HG03565 (cell line): ENCODE measurements around the gene SYCN.
"Not testable (repeated sequence)": the region's sequence is repeated elsewhere in the genome, so short reads cannot be mapped to it uniquely, and the experiment has no call there.

Experiments used
- ATAC-seq: cut with Tn5 transposase; IDR thresholded peaks from one replicate; pipeline ENCODE4 v1.9.1; 2021; ENCODE audit warnings: mild to moderate bottlenecking, moderate library complexity; ENCODE audit not compliant: unreplicated experiment

The SYCN gene

DNA sequence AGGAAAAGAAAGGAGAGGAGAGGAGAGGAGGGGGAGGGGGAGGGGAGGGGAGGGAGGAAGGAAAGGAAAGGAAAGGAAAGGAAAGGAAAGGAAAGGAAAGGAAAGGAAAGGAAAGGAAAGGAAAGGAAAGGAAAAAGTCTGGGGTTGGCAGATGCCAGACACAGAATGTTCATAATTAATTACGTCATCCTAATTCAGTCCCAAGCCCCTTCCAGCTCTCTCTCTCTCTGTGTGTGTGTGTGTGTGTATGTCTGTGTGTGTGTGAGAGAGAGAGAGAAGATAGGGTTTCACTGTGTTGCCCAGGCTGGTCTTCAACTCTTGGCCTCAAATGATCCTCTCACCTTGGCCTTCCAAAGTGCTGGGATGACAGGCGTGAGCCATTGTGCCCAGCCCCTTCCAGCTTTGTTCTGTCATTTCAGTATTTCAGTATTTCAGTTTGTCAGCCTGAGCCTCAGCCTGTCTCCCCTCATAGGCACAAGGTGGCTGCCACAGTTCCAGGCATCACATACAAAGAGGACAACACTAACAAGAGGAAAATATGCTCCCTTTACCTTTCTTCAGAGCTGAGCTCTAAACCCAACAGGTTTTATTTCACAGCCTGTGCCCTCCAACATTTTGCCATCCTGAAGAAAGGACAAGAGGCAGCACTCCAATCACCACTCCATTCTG is 26.2 kb upstream of the SYCN start:
- no peak for ATAC-seq

DNA sequence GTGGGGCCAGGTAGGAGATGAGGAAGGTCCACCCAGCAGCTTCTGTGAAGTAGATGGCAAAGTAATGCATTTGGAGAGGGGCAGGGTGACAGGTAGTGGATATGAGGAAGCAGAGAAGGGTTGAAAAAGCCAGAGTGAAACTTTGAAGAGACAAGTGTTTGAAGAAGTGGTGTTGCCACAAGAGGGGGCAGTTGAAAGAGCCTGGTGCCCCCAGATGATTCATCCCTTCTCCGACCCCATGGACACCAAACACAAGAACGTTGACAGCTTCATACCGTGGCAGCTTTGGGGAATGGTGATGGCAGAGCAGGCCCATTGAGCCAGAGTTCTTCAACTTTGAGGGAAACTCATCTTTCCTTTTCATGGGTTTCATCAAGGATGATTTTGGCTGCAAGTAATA is 20.8 kb upstream of the SYCN start:
- ATAC-seq, result no peak

DNA sequence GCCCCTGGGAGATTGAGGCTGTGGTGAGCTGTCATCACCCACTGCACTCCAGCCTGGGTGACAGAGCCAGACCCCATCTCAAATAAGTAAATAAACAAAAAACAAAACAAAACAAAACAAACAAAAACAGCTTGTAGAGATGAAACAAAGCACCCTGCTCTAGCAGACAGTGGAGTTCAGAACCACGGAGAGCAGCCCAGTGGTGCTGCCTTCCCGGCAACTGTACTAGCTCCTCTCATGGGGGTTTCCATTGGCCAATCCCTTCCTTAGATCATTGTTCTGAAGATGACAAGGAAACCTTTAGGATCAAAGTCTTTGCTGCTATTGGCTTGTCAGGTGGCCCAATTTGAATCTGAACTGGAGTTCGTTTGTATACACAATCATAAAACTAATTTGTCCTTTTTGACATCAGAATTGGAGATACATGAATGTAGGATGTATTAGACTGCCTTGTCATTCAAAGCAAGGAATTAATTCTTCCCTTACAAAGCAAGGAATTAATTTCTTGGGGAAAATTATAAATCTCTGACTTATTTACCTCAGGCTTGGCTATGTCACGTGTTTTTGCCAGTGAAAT is 19.7 kb upstream of the SYCN start:
- ATAC-seq, result no peak

DNA sequence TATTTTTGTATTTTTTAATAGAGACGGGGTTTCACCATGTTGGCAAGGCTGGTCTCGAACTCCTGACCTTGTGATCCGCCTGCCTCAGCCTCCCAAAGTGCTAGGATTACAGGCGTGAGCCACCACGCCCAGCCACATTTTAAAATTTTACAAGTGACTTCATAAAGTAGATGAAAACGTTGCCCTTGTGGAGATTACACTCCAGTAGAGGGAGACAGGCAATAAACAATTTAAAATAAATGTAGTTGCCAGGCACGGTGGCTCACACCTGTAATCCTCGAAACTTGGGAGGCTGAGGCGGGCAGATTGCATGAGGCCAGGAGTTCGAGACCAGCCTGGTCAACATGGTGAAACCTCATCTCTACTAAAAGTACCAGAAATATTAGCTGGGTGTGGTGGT is 15.0 kb upstream of the SYCN start:
- not testable (repeated sequence) for ATAC-seq

DNA sequence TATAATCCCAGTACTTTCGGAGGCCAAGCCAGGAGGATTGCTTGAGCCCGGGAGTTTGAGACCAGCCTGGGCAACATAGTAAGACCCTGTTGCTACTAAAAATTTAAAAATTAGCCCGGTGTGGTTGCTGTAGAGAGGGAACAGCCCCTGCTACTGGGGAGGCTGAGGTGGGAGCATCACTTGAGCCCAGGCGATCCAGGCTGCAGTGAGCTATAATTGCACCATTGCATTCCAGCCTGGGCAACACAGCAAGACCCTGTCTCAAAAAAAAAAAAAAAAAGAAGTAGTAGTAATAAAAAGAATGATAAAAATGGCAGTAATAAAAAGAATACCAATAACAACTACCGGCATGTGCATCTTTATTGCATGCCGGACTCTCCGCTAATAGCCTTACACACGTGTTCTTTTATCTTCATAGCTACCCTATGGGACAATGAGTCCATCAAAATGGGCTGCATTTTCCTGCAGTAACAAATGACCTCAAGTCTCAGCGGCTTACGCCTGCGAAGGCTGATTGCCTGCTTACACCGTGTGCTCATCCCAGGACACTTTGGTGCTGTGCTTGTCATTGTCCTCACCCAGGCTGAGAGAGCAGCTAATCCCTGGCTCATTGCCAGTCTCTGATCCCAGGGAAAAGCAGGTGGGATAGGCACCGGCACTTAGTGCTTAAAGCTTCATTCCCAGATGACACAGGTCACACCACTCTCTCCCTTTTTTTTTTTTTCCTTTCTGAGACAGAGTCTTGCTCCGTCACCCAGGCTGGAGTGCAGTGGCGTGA is 14.4 kb upstream of the SYCN start:
- no peak for ATAC-seq

DNA sequence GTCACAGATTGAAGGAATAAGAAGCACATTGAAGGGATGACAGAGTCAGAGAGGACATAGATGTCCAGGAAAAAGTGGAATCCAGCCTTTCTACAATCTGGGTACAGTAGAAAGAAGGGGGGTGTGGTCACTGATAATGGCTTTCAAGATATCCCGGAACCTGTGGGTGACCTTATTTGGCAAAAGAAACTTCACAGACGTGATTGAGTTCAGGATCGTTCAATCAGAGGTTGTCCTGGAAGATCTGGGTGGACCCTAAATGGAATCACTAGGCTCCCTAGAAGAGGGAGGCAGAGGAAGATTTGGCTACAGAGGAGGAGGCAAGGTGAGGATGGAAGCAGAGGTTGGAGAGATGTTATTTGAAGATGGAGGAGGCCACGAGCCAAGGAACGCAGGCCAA is 13.0 kb upstream of the SYCN start:
- ATAC-seq, result no peak

DNA sequence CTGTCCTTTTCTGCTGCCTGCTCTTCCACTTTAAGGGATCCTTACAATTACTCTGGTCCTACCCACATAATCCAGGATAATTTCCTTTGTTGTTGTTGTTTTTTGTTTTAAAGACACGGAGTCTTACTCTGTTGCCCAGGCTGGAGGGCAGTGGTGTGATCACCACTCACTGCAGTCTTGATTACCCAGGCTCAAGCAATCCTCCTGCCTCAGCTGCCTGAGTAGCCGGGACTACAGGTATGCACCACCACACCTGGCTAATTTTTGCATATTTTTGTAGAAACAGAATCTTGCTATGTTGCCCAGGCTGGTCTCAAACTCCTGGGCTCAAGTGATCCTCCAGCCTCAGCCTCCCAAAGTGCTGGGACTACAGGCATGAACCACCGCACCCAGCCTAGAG is 11.3 kb upstream of the SYCN start:
- ATAC-seq, result not testable (repeated sequence)

DNA sequence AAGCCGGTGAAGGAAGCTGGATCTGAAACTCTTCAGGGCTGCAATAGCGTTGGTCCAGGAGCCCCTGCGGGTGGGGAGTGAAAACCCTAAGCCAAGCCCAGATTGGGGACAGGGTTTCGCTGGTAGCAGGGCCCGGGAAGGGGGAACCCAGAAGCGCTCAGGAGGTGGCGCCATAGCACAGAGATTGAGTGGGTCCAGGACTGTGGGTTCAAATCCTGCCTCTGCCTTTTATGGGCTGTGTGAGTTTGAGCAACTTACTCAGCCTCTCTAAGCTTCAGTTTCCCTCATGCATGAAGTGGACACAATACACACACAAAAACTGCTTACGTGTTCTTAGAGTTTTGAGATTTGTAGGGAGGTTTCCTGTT is 8.3 kb upstream of the SYCN start:
- no peak for ATAC-seq

DNA sequence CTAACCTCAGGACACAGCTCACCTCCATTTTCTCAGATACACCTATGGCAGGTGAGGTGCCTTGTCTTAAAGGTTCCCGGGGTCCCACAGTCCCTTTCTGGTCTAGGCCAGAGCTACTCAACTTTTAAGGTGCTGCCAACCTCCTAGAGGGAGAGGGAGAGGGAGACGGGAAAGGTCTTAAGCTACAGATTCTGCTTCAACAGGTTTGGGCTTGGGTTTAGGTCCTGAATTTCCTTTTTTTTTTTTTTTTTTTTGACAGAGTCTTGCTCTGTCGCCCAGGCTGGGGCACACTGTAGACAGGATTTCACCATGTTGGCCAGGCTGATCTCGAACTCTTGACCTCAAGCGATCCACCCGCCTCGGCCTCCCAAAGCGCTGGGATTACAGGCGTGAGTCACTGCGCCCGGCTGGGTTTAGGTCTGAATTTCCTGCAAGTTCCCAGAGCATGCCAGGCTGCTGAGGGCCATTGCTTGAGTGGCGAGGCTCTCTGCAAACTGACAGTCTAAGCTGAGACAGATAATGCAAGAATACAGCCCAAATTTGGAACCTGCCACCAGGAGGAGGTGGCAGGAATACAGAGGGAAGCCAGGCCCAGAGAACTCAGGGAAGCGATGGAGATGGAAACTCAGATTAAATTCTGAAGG is 7.8 kb upstream of the SYCN start:
- ATAC-seq, result no peak

DNA sequence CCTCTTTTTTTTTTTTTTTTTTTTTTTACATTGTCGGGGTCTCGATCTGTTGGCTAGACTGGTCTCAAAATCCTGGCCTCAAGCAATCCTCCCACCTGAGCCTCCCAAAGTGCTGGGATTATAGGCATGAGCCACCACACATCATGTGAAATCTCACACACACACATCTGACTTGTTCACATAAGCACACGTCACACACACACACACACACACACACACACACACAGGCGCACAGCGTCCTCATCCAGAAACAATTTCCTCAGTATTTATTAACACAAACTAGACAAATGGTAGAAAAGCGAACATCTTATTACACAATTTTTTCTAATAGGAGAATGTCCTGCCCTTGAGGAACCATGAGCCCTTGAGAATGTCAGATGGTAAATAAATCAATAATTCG is 5.1 kb upstream of the SYCN start:
- ATAC-seq, result no peak

DNA sequence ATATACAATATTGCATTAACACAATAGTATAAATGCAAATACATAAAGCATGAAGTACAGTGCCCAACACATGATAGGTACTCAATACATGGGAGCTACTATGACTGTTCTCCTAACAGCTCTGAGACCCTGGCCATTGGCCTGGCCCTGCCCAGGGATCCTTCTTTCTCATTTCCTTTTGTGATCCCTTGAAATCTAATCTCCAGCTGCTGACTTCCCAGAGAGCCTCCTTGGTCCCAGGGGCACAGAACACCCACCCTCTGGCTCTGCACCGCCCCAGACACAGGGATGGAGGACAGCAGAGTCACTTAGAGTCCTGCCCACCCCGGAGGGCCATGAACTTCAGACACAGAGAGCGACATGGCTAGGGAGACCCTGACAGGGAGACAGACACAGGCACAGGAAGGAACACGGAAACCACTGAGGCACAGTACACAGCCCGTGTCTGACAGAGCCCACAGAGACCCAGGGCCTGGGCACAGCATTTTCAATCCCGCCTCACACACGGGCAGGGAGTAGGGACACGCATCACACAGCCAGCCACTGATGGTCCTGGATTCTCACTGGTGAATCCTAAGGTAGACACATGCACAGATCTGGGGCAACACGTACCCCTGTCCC is 4.2 kb upstream of the SYCN start:
- no peak for ATAC-seq

DNA sequence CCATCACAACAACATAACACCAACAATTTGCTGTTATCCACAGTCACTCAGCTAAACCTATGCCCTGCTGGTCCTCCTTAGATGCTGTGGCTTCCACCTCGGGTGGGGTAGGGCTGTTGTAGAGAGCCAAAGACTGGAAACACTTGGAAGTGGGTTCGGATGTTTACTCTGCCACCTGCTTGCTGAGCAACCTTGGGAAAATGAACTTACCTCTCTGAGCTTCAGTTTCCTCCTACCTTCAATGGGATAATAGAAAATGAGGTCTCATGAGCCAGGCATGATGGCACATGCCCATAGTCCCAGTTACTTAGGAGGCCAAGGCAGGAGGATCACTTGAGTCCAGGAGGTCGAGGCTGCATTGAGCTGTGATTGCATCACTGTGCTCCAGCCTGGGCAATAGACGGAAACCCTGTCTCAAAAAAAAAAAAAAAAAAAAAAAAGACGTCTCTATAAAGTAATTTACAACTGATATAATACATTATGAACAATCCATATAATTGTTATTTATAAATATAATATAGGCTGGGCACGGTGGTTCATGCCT is 3.3 kb upstream of the SYCN start:
- no peak for ATAC-seq

DNA sequence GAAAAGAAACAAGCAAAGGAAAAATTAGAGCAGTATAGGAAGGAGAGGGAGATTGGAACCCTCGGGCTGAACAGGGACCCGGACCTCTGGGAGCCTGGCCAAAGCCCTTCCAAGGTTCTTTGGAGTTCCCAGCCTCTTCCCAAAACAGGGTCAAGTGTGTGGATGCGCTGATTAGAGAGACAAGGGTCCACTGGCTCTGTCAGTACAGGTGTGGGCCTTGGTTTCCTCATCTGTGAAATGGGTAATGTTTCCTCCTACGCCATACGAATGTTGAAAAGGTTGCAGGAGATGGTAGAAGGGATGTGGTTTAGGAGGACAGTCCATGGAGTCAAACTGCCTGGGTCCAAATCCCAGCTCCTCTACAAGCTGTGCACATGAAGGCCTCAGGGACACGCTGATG is 2.1 kb upstream of the SYCN start:
- ATAC-seq, result no peak

DNA sequence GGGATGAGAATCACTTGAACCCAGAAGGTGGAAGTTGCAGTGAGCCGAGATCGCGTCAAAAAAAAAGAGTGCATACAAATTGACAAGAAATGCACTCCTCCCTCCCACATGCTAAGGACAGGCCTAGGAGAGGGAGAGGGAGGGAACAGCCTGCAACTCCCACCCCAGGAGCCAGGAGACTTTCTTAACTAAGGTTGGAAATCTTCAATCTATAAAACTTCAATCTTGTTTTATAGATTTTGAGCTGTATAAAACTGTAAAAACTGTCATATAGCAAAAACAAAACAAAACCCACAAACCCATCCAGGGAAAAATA is 1.3 kb upstream of the SYCN start:
- ATAC-seq, result no peak

DNA sequence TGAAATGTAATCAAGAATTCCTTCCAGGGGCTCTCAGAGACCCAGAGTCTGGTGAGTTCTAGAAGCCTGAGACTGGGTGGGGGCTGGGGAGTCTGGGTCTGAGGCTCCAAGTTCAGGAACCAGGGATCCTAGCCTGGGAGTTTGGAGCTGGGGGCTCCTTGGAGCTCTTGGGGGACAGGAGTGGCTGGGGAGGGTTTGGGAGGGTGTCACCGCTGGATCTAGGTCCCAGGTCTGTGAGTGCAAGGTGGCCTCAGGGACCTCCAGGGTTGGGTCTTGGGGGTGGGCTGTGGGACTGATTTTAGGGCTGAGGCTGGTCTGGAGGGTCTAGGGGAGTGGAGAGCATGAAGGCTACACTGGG is 1.1 kb downstream of the SYCN start:
- ATAC-seq, result no peak

DNA sequence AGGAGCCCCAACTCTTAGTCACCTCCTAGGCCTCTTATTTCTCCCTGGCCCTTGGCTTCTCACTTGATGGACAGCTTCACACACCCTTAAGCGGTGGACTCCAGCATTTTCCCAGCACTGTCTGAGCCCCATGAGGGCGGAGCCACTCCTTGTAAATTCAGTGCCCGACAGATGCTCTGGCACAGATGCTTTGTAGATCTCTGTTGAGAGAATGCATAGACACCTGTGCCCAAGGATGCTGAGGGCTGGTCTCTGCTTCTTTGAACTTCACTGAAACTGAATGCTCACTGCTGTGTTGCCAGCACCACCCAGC is 3.3 kb downstream of the SYCN start:
- no peak for ATAC-seq

DNA sequence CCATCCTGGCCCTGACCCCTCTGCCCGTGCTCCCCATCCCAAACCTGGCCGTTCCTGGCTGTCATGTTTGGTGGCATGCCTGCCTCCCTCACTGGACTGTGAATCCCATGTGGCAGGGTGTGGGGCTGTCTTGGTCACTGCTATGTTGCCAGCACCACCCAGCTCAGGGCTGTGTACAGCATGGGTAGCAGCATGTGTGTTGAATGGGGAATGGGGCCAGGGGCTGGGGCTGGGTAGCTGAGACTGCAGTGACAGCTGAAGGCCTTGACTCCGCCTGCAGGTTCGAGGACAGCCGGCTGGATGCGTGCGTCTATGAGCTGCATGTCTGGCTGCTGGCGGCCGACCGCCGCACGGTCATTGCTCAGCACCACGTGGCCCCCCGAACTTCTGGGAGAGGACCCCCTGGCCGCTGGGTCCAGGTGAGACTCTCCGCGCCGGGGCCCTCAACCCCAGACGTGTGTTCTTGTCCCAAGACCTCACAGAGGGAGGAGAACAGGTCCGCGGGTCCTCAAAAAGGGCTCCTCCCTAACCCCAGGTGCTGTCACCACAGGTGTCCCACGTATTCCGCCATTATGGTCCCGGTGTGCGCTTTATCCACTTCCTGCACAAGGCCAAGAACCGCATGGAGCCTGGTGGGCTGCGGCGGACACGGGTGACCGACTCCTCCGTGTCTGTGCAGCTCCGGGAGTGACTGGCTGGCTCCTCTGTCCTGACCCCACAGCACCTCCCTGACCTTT is 3.8 kb downstream of the SYCN start:
- no peak for ATAC-seq

DNA sequence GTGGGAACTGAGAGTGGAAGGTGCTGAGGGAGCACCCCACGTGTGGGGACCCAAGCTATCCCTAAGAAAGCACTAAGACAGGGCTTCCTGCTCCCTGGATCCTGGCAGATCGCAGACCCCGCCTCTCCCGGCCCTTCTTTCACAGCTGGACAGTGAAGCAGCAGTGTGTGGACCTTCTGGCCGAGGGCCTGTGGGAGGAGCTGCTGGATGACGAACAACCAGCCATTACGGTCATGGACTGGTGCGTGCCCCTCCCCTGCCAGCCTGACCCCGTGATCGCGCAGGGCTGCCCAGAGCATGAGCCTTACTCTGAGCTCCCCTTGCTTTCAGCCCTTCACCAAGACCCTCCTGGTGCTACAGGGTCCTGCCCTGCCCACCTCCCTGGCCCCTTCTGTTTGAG is 5.0 kb downstream of the SYCN start:
- no peak for ATAC-seq

DNA sequence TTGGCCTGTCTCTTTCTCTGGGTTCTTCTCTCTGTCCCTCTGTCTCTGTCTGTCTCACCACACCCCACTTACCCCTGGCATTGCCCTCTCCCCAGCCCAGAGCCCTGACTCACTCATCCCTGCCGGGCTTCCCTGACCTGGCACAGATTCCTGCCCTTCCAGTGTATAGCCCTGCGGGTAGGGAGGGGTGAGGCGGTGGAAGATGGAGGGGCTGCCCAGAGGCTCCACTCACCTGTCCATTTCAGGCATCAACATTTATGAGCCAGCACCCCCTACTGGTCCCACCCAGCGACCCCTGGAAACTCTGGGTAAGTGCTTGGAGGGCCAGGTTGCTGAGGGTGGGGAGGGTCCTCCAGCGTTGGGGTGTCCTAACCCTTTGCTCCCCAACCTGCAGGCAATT is 6.3 kb downstream of the SYCN start:
- no peak for ATAC-seq

DNA sequence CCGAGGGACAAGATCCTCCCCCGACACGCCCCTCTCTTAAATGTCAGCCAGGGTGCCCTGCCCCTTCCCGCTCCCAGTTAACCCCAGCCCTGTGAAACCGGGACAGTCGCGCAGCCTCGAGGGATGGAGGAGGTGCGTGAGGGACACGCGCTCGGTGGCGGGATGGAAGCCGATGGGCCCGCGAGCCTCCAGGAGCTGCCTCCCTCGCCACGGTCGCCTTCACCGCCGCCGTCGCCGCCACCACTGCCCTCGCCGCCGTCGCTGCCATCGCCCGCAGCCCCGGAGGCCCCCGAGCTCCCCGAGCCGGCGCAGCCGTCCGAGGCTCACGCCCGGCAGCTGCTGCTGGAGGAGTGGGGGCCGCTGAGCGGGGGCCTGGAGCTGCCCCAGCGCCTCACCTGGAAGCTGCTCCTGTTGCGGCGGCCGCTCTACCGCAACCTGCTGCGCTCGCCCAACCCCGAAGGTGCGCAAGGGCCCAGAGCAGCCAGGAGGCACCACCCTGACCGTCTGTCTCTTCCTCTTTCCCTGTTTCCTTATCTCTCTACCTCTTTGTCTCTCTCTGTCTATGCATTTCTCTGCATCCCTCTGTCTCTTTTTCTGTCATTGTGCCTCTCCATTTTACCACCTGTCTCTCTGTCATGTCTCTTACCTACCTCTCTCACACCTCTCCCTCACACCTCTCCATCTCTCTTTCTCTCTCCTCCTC is 7.1 kb downstream of the SYCN start, which contains the start of gene NCCRP1:
Gene NCCRP1, plus strand, starts transcription at position 105 of the 703 bp plus-strand sequence. Its CDS starts 19 bp downstream, at position 124.
- no peak for ATAC-seq
